Inflammatory macrophage (primary cell): ENCODE measurements around the gene ST3GAL4.
"Not testable (repeated sequence)": the region's sequence is repeated elsewhere in the genome, so short reads cannot be mapped to it uniquely, and the experiment has no call there.

Experiments
- DNase-seq, 2 donors: peaks; one replicate each; pipeline ENCODE4 v3.0.0-alpha.2; 2020 to 2022

ST3GAL4 gene

GRCh38 chr11:126347751-126348668, 7.5 kb upstream of the ST3GAL4 start:
- no peak for DNase-seq

- no peak for DNase-seq
These were observed 6.5 kb upstream of the ST3GAL4 start for GRCh38 chr11:126348806-126349582.

GRCh38 chr11:126350836-126351235, 4.7 kb upstream of the ST3GAL4 start:
- DNase-seq, result no peak

- no peak for DNase-seq
These were observed 3.3 kb upstream of the ST3GAL4 start for GRCh38 chr11:126352163-126352562.

- peak; percentile 11 to 15 for DNase-seq
These were observed 2.3 kb upstream of the ST3GAL4 start for GRCh38 chr11:126352934-126353801.

GRCh38 chr11:126354631-126355323, 709 bp upstream of the ST3GAL4 start:
- no peak for DNase-seq

GRCh38 chr11:126355926-126356897, 726 bp downstream of the ST3GAL4 start:
- peak; percentile 79 to 87 for DNase-seq

- DNase-seq, result no peak
These were observed 1.8 kb downstream of the ST3GAL4 start for GRCh38 chr11:126357055-126357962.

GRCh38 chr11:126357969-126358762, 2.7 kb downstream of the ST3GAL4 start:
- DNase-seq, result no peak

GRCh38 chr11:126358763-126359160, 3.3 kb downstream of the ST3GAL4 start:
- DNase-seq, result no peak

- DNase-seq, result no peak
These were observed 4.1 kb downstream of the ST3GAL4 start for GRCh38 chr11:126359431-126360048.

- no peak for DNase-seq
These were observed 4.6 kb downstream of the ST3GAL4 start for GRCh38 chr11:126360049-126360446.

GRCh38 chr11:126361400-126361799, 5.9 kb downstream of the ST3GAL4 start:
- no peak for DNase-seq

- DNase-seq, result no peak
These were observed 7.6 kb downstream of the ST3GAL4 start for GRCh38 chr11:126362879-126363655.

GRCh38 chr11:126363706-126364248, 8.3 kb downstream of the ST3GAL4 start:
- DNase-seq, result no peak

- not testable (repeated sequence) for DNase-seq
These were observed 9.2 kb downstream of the ST3GAL4 start for GRCh38 chr11:126364735-126365134.

- not testable (repeated sequence) for DNase-seq
These were observed 10.0 kb downstream of the ST3GAL4 start for GRCh38 chr11:126365508-126365907.
